HCT116 (cell line): ENCODE measurements around the gene SERPINB4.

Experiments
- ELF1 ChIP-seq: IDR thresholded peaks from 2 replicates; pipeline ENCODE4 v1.6.1; 2012; ENCODE audit warnings: low read depth, borderline replicate concordance
- POLR2A ChIP-seq: IDR thresholded peaks from 2 replicates; pipeline ENCODE4 v1.7.0; 2011; ENCODE audit warnings: borderline replicate concordance; ENCODE audit not compliant: insufficient read depth, insufficient read length; ENCODE audit errors: extremely low read depth
- SIN3A ChIP-seq: IDR thresholded peaks from 2 replicates; pipeline ENCODE4 v1.6.1; 2012; ENCODE audit warnings: low read depth
- TF ChIP-seq, protein P1 (sequence below), 3 experiments: fragments of 200-600 bp in 1 of 3; sonication (generic) in 1 of 3; IDR thresholded peaks in 2 of 3; conservative IDR thresholded peaks in 1 of 3; 2 replicates each; pipeline ENCODE4 v1.5.1; 2012 to 2017; ENCODE audit warnings: low read depth in 2 of 3, low read length in 2 of 3, antibody characterized with exemption in 1 of 3, borderline replicate concordance in 1 of 3, control low read depth in 1 of 3, mild to moderate bottlenecking in 1 of 3, mixed read lengths in 1 of 3, mixed run types in 1 of 3, moderate library complexity in 1 of 3; ENCODE audit not compliant: insufficient read depth in 1 of 3

DNA sequence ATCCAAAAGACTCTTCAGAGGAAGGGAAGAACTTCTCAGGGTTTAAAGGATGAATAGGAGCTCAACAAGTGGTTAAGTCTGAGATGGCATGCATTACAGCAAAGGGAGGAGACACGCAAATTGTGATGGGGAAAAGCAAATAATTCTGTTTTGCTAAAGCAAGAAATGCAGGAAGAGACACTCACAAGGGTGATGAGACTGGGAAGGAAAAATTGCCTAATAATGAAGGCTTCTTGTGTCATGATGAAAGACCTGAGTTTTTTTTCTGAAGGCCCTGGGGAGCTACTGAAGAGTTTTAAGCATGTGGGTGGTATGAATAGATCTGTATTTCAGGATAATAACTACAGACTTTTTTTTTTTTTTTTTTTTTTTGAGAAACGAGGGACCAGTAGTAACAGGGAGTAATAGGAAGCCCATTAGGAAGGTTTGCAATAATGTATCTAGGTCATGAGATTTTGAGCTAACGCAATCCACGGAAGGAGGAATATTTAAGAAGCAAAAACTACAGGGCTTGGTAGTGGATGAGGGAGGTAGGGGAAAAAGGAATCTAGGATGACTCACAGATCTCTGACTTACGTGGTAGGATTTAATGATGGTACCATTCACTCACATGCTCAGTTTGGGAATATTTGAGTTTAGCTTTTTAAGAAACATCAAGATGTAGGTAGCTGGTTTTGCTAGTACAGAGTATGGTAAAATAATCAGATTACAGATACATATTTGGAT lies 33.6 kb upstream of the SERPINB4 start:
- TF ChIP-seq POLR2A, result no peak
- no peak for TF ChIP-seq SIN3A
- TF ChIP-seq ELF1, result no peak
- TF ChIP-seq, protein P1, sequence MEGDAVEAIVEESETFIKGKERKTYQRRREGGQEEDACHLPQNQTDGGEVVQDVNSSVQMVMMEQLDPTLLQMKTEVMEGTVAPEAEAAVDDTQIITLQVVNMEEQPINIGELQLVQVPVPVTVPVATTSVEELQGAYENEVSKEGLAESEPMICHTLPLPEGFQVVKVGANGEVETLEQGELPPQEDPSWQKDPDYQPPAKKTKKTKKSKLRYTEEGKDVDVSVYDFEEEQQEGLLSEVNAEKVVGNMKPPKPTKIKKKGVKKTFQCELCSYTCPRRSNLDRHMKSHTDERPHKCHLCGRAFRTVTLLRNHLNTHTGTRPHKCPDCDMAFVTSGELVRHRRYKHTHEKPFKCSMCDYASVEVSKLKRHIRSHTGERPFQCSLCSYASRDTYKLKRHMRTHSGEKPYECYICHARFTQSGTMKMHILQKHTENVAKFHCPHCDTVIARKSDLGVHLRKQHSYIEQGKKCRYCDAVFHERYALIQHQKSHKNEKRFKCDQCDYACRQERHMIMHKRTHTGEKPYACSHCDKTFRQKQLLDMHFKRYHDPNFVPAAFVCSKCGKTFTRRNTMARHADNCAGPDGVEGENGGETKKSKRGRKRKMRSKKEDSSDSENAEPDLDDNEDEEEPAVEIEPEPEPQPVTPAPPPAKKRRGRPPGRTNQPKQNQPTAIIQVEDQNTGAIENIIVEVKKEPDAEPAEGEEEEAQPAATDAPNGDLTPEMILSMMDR (IDR thresholded peaks at IDR 0.05 in 2 of 3, conservative IDR thresholded peaks at IDR 0.05 in 1 of 3; ENCODE audit: borderline replicate concordance in 1 of 3, insufficient read depth in 1 of 3, low read depth in 2 of 3, low read length in 2 of 3), result no peak
